NCI-H2029 (cell line): ENCODE measurements around the gene KIAA0753.

Experiments used
- DNase-seq: peaks from one replicate; lab custom pipeline; 2025; lab: John Stamatoyannopoulos, UW

KIAA0753 gene

DNA sequence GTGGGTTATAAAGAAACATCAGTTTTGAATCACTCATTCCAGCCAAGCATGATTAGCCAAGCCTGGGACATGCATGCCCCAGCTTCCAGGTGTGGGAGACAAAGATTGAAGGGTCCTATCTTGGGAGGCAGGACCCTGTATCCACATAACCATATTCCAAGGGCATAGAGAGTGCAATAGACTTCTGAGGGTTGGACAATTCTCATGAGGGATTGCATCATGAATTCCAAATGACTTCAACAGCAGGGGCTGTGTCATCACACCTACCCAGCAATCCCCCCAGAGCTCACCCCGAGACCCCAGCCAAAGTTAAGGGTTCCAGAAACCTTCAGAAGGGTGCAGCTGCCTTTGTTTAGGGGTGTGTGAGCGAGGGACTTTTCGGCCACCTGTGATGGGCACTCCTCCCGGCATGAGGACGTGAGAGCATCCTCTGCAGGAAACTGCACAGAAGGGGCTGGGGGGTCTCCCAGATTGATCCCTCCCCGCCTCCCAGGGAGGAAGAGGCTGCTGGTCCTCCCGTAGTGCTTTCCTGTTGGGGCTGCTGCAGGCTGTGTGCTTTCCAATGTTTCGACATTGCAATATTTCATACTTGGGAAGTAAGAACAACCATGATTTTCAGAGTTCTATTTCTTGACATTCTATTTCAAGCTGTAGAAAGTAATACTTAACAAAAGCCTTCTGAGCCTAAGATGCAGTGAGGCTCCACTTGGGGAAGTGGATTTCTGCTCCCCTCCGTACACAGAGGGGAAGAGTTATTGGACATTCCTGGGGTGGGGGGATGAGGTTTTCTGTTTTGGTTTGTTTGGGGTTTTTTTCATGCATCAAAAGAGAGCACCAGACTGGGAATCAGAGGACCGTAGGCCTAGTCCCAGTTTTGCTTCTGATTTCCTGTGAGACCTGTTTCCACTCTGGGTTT lies 70.9 kb downstream of the KIAA0753 start:
- DNase-seq = no peak

DNA sequence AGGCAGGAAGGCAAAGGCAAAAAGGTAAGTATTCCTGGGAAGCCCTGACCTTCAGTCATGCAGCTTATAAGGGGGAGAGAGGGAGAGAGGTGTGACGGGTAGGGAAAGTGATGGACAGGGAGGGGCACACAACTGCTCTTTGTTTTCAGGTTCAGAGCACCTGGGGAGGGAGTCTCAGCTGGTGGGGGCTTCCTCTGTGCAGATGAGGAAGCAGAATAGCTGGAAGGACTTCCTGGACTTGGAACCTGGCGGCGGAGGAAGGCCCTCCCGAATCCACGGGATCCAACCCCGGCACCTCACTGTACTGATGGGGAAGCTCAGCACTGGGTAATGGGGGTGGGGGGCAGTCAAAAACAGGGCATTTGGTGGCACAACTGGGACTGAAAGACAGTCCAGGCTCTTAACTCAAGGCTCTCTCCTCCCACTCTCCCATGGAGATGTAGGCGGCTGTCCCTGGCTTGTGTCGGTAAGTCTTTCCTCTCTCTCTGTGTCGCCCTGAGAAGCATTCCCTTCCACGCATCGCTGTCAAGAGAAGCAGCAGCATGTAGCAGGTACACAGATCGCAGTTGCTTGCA lies 72.2 kb downstream of the KIAA0753 start:
- DNase-seq = no peak

DNA sequence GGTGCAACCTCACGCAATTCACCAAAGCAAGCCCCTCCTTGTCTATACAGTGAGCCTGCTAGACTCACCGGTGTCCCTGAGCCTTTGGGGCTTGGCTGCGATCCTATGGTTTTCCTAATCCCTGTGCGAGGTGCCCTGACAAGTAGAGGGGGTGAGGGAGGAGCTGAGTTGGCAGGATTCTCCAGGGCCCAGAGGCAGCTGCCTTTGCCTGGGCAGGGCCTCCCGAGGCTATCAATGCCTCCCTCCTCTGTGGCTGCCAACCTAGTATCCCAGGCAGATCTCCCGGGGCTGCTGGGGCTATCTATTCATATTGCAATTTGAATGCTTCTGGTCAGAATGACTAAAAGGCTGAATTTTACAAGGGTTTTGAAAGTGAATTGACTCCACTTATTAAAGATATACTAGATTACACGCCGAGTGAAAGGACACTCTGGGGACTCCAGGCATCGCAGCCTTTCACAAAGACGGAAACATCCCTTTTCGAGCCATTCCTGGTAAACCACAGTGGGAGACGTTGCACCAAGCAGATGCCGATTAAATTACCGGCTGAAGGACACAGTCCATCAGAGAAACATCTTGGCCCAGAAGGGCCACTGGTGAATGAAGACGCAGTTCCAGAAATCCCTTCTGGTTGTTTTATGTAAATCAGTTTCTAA lies 72.9 kb downstream of the KIAA0753 start:
- no peak for DNase-seq

DNA sequence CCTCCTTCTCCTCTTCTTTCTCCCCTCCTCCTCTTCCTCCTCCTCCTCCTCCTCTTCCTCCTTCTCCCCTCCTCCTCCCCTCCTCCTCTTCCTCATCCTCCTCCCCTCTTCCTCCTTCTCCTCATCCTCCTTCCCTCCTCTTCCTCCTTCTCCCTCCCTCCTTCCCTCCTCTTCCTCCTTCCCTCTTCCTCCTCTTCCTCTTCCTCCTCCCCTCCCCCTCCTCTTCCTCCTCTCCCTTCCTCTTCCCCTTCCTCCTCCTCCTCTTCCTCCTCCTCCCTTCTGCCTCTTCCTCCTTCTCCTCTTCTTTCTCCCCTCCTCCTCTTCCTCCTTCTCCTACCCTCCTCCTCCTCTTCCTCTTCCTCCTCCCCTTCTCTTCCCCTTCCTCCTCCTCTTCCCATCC lies 79.1 kb downstream of the KIAA0753 start:
- DNase-seq = no peak

DNA sequence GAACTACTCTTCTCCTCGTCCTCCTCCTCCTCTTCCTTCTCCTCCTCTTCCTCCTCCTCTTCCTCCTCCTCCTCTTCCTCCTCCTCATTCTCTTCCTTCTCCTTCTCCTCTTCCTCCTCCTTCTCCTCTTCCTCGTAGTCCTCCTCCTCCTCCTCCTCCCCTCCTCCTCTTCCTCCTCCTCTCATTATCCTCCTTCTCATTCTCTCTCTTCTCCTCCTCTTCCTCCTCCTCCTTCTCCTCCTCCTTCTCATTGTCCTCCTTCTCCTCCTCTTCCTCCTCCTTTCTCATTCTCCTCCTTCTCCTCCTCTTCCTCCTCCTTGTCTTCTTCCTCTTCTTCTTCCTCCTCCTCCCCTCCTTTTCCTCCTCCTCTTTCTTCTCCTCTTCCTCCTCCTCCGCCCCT lies 80.0 kb downstream of the KIAA0753 start:
- no peak for DNase-seq

DNA sequence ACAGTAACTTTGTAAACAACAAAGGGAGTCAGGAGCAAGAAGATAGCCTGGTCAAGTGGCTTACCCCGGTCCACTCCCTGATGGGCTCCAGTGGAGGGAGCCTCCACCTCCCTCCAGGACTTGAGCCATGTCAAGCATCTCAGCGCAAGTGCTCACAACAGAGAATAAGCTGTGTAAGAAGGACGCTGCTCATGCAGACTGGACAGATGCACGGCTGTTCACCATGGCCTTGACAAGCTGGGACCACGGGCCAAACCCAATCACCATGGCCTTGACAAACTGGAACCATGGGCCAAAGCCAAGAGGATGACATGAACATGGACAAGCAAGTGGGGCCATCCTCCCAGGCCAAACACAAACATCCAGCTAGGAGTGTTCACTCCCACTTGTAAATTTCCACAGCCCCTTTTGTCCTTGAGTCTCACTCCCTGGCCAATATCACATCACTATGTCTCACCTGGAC lies 80.7 kb downstream of the KIAA0753 start:
- DNase-seq = no peak

DNA sequence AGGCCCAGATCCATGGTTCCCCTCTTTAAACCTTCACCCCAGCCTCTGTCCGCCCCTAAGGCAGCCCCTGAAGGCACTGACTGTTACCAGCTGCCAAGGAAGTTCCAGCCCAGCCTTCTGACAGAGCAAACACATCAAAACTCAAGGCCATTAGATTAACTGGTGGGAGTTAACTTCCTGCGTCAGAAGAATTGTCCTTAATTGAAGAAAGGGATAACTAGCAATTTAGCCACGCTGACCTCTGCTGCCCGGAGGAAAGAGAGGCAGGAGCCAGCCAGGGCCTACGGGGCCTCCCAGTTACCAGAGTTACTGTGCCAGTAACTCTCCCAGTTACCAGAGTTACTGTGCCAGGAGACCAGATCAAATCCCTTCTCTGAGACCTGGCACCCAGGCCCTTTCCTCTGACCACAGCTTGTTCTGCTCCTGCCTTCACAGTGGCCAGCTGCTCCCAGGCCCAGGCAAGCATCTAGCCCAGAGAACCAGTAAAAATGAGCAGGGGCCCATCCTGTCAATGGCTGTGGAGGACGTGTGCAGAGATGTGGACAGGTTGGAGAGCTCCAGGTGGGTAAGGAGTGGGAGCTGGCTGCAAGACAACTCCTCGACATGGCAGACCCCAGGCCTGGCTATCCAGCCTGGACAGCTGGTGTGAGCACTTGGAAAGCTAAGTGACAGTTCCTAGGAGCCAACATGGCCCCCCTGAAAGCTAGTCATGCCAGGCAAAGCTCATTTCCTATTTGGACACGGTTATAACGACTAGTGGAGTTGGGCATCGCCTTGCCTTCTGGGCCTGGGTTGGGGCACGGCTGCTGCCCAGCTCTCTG lies 81.4 kb downstream of the KIAA0753 start:
- DNase-seq = no peak

DNA sequence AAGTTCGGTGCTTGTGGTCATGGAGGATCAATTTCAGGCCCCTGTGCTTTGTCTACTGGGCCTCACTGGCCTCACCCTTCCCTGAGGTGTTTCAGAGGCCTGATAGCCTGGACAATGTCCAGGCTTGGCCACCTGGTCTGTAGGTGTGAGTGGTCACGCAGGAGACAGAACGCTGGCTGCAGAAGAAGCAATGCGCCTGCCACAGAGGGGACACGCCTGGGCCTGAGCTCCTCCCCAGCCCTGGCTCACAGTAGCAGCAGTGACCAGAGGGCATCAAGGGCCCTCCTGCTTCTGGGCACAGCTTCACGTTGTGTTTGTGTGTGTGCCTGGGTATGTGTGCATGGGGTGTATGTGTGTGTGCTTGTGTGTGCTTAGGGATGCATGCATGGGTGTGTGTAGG lies 82.2 kb downstream of the KIAA0753 start:
- DNase-seq = no peak

DNA sequence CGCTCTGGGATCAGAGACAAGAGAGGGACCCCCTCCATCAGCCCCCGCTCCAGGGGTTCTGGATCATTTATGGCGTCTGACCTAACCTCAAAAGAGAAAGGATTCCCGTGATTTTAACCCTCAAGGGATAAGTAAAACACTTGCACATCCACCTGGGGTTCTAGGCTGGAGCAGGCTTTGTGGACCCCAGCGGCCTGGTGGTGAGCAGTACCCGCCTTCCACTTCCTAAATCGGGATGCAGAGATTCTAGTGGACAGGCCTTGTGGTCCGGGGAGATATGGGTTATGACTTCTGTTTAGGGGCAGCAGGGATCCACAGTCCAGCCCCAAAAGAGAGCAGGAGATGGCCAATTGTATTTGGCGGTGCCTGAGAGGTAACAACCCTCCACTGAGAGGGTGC lies 83.5 kb downstream of the KIAA0753 start:
- DNase-seq = no peak

DNA sequence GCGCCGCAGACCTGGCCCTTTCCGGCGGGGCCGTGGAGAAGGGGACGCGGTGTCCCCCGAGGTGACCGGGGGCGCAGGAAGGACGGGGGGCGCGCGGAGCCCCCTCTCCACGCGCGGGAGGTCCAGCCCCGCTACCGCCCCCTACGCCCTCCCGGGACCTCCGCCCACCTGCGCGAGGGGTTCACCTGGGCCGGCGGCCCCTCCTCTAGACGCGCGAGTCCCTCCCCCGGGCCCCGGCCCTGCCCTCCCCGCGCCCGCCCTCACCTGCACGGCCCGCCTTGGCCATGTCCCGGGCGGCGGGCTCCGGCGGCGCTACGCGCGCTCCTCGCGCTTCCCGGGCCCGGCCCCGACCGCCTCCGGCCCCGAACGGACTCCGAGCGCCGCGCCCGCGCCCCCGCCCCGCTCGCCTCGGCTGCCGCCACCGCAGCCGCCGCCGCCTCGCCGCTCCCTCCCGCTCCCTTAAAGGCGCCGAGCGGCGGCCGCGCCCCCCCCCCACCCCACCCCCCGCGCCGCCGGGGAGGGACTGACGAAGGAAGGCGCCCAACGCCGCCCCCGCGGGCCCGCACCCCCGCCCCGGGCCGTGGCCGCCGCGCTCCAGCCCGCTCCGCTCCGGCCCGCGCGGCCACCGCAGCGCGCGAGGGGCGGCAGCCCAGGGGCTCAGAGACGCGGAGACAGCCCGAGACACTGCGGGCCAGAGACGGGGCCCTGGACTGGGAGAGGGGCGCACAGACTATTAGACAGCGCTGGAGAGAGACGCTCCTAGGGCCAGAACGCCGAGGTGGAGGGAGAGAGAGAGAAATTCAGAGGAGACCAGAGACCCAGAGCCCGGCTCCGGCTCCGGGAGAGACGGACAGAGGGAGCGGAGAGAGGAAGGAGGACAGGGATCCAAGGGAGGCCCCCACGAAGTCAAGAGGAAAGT lies 84.1 kb downstream of the KIAA0753 start, which contains the start of gene PITPNM3:
TSS of gene PITPNM3 (minus strand) at position 435 of the 919 bp plus-strand sequence. CDS start at position 286, 149 bp downstream.
- no peak for DNase-seq

DNA sequence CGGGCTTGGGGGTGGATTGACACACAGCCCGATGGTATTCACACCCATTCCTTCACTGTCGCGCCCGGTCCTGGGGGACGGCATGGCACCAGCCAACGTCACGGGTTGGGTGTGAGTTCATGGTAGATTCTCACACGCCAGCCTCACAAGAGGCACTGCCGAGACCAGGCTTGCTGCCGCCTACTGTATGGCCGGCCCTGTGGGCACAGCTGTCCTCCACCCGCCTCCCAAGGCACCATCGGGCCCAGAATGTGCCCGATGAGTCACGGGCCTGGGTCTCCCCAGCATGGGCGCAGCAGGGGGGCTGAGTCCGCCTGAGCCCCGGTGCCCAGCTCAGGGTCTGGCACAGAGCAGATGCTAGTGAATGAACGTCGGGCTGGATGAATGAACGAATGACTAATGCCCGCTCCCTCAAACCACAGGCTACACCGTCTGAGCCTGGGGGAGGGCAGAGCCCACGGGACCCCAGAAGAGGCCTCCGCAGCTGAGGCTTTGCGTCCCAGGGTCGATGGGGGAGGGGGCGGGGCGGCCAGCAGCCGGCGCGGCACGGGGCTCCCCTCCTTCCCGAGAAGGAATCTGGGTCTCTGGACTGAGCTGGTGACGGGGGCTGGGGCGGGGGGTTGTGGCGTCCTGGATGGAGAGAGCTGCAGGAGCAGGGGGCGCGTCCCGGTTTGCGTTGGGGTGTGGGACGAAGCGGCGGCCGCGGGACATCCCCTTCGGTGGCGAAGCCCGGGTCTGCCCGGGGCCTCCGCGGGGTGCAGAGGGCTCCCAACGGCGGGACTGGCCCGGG lies 85.0 kb downstream of the KIAA0753 start:
- DNase-seq = no peak

DNA sequence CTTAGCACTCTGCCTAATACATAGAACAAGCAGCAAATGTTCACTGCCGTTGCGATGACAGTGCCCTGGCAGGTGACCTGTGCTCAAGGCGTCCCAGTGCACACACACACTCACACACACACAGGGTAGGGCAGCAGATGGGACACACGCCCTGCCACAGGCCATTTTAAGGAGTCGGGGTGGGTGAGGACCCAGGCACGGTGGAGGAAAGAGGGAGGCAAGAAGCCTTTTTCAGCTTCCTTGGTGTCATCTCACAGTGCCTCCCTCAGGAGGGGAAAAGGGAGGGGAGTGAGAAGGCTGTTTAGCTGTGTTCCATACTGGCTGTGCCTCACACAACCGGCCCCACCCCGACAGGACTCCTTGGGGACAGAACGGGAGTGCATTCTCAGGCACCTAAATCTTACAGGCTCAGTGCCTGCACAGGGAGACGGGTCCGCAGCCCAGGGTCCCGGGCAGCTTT lies 85.6 kb downstream of the KIAA0753 start:
- no peak for DNase-seq

DNA sequence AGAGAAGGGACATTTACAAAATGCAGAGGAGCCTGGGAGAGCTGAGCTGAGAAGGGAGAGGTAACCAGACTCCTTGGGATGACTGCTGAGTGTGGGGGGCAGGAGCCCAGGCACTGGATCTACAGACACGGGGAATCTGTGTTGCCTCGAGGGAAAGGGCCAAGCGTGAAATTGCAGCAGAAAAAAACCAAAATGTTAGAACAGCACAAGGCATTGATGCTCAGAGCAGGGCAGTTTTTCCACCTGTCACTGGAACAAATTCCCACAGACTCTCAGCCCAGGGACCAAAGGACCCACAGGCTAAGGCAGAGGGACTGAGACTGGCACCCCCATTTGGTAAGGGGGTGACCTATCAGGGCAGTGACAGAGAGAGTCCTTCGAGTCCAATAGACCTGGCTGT lies 86.2 kb downstream of the KIAA0753 start:
- no peak for DNase-seq

DNA sequence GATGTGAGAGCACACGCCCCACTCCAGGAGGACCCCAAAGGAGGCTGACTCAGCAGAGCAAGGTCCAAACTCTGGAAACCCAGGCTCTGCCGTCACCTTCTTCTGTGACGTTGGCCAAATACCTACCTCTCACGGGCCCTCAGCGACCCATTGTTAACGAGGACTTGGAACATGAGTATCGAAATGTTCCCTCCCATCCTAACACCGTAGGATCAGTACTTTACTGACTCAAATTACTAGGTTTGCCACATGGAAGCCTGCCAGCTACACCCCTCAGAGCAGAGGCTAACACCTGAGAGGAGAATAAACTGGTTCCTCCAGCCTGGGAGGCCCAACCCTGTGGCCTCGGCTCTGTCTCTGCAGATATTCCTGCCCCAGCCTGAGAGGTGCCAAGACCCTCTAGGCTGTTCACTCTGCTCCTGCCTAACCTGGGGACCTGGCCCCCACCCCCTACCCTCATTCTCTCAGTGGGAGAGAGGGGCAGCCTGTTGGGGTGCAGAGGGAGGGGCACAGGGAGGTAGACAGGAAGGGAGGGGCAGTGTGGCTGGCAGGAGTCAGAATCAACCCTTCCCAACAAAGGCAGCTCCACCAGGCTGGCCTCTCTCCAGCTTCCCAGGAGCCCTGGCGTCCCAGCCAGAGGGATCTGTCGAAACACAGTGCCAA lies 88.5 kb downstream of the KIAA0753 start:
- DNase-seq = peak; percentile 72

DNA sequence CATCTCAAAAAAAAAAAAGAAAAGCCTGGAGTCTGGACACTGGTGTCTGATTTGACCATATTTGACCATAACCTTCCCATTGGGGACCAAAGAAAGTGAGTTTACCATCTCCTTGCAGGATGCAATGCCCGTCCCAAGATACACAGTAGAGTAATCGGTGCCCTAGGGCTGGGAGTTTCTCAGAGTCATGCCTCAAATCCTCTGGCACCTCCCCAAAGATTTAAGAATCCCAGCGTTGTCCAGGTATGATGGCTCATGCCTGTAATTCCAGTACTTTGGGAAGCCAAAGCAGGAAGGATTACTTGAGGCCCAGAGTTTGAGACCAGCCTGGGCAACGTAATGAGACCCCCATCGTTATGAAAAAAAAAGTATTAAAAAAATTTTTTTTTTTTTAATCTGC lies 89.2 kb downstream of the KIAA0753 start:
- no peak for DNase-seq

DNA sequence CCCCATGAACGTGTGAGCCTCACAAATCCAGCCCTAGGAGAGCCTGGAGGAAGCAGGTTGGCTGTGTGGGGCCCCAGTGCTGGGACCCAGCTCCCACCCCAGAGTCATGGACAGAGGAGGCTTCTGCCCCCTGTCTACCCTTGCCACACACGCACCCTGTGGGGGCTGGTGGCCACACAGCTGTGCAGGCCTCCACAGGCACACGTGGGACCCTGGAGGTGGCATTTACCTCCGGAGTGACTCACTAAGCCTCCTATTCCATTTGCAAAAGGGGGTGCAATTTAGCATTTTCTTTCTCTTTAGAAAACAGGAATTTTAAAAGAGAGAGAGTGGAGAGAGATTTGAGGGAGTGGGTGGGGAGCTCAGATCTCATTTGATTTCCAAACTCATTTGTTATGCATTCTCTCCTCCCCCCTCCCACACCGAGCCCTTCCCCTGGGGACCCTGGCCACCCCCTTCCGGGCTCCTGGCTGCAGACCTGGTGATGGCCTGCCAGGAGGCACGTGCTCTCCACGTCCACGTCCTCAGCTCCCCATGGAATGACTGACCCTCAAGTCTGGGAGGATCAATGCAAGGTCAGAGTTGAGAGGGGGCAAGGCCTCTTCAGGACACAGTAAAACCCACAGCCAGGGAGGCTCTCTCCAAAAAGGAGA lies 91.0 kb downstream of the KIAA0753 start:
- DNase-seq = no peak

DNA sequence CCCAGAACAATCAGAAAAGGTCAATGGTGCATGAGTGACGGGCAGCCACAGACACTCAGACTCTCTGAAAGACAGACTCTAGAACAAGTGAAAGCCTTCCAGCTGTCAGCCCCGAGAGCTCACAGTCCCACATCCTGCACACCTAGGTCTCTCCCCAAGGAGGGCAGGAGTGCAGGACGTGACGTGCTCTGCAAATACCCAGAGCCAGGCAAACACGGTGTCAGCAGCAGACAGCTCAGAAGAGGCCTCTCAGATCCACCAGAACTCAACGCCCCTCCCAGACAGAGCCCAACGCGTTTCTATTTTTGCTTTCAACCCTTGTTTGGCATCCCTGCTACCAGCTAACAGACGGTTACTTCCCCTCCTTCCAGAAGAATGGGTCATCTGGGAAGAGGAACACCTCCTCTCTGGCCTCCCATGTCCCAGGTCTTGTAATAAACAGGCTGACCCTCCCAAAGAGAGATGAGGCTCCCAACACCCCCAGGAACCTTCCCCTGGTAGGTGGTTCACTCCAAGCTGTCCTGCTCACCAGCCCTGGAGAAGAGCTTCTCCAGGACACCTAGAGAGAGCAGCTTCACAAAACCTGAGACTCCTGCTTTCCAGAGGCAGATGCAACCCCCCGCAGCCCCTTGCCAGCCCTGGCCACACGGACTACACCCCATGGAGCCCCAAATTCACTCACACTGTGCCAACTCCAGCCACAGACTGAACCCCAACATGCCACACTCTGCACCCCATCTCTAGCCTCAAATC lies 91.8 kb downstream of the KIAA0753 start:
- DNase-seq = peak; percentile 23

DNA sequence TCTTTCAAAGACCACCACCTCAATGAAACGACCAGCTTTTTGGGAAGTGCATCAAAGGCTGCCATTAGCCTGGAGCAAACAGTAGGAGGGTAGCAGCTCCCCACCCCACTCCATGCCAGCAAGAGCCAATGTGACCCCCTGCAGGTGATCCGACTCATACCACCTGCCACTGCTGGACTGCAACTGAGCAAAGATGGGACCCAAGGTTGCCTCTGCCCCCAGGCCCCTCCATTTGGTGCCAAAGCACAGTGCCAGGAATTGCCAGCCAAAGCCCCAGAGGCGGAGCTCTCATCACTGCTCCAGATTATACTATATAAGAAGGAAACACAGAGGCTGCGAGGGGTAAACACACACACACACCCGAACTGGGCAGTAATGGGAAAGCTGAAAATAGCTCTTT lies 92.5 kb downstream of the KIAA0753 start:
- no peak for DNase-seq
